ENCODE results near the gene DNAJB11.

DNA sequence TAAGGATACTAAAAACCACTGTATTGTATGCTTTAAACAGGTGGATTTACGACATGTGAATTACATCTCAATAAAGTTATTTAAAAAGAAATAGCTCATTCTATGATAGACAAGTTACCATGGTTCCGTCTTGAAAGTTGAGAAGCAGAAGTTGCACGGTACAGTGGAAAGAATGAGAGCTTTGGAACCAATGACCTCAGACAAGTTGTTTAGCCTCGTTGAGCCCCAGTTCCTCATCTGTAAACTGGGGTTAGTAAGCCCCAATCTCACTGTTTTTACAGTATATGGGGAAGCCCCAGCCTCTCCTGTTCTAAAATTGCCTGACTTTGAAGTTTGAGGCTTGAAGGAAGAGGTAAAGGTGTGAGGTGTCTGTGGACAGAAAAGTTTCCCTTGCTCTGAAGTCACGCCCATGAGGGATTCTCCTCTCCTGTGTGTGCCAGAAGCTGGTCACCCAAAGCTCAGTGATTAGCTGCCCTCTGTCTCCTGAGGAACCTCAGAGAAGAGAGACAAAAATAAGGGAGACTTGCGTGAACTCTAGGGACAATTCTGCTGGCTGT lies 36.3 kb upstream of the DNAJB11 start:
- no peak for TF ChIP-seq EZH2 (IDR thresholded peaks at IDR 0.05; ENCODE audit: insufficient read depth, poor library complexity, severe bottlenecking)
- TF ChIP-seq EZH2phosphoT487 (IDR thresholded peaks at IDR 0.05; ENCODE audit: insufficient read depth, low read depth), result no peak

Measured in GM23248 (cell line).